Calu3 (cell line): Measurements from ENCODE around the gene DGCR2. TPM values are rescaled to one million over a fixed set of nuclear protein-coding genes. Genes with fewer than 3 reads are reported as not detected.
"Not testable (repeated sequence)": the region's sequence is repeated elsewhere in the genome, so short reads cannot be mapped to it uniquely, and the experiment has no call there.

ENCODE experiments used
- BruUV-seq: library from RNA; stranded (reverse); fragments of 400-500 nt; replicated peaks from 2 replicates; lab custom pipeline; 2021; lab: Mats Ljungman, UMichigan
- CTCF ChIA-PET: fragments of 300-600 bp; sonication (Branson Sonifier 250); formaldehyde crosslinking; loops from one replicate; lab custom pipeline; 2022; ENCODE audit warnings: antibody characterized with exemption; lab: Charles Lee
- DNase-seq: peaks from one replicate; pipeline ENCODE4 v3.0.0; 2022
- H3K27ac Mint-ChIP-seq: one replicate; pipeline ENCODE4 v1.8.0; 2022; ENCODE audit warnings: mixed read lengths; ENCODE audit not compliant: unreplicated experiment
- H3K27me3 Mint-ChIP-seq: one replicate; pipeline ENCODE4 v1.8.0; 2022; ENCODE audit warnings: mixed read lengths; ENCODE audit not compliant: unreplicated experiment
- H3K36me3 Mint-ChIP-seq: one replicate; pipeline ENCODE4 v1.8.0; 2022; ENCODE audit warnings: mild to moderate bottlenecking, moderate library complexity, mixed read lengths; ENCODE audit not compliant: insufficient read depth, unreplicated experiment
- H3K4me1 Mint-ChIP-seq: one replicate; pipeline ENCODE4 v1.8.0; 2022; ENCODE audit warnings: mild to moderate bottlenecking, low read depth, mixed read lengths; ENCODE audit not compliant: unreplicated experiment
- H3K4me3 Mint-ChIP-seq: one replicate; pipeline ENCODE4 v1.8.0; 2022; ENCODE audit warnings: mild to moderate bottlenecking, low read depth, moderate library complexity, mixed read lengths; ENCODE audit not compliant: unreplicated experiment
- H3K9me3 Mint-ChIP-seq: one replicate; pipeline ENCODE4 v1.8.0; 2022; ENCODE audit warnings: low read depth, mixed read lengths; ENCODE audit not compliant: unreplicated experiment
- intact Hi-C: fragments of 100-400 bp; cut with micrococcal nuclease; formaldehyde crosslinking; loops from one replicate; pipeline ENCODE4 v1.10.0; 2022; ENCODE audit not compliant: unreplicated experiment
- total RNA-seq: library from RNA; stranded (reverse); gene quantifications from 2 replicates; pipeline ENCODE4 v1.2.3, GENCODE V29; 2022
- TF ChIP-seq, protein P1 (sequence below): fragments of 200-600 bp; IDR thresholded peaks from one replicate; pipeline ENCODE4 v1.8.0; 2022; ENCODE audit warnings: antibody characterized with exemption; ENCODE audit not compliant: unreplicated experiment

The DGCR2 gene
- total RNA-seq, 1 experiment from 2014 or later = 76.4 TPM

DNA sequence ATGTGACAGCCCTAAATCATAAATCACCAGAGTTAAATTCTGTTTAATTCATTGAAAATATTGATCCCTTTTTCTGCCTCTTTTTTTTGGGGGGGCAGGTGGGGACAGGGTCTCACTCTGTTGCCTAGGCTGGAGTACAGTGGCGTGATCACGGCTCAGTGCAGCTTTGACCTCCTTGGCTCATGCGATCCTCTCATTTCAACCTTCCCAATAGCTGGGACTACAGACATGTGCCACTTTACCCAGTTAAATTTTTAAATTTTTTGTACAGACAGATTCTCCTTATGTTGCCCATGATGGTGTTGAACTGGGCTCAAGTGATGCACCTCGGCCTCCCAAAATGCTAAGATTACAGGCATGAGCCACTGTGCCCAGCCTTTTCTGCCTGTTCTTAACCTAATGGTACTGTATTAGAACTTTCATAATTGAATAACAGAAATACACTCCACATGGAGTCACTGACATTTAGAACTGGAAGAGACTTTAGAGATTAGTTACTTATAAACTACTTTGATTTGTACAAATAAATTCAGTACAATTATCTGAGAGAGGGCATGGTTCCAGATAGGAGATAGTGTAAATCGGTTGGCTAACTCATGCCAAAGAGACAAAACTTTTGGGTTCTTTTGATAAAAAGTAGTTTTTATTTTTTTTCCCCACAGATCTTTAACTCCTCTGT, 109.8 kb downstream of the DGCR2 start:
- no peak for DNase-seq
- Mint-ChIP-seq H3K27me3 (no peaks in the 10 kb centered on the region), H3K4me1 (peaks cover 19% of the 10 kb centered on the region), H3K36me3 (peaks cover 4% of the 10 kb centered on the region), H3K9me3 (no peaks in the 10 kb centered on the region), H3K27ac (peak overlapping the region; percentile 52), H3K4me3 (no peak overlapping the region)
- no TSS peak for BruUV-seq
- CTCF ChIA-PET = interaction anchor here (0.6 to 0.9 kb wide), 5 partner anchors 9 to 632 kb away, joined by 3 to 6 read pairs (median 4); no protein-coding TSS in a partner anchor
- TF ChIP-seq, protein P1, sequence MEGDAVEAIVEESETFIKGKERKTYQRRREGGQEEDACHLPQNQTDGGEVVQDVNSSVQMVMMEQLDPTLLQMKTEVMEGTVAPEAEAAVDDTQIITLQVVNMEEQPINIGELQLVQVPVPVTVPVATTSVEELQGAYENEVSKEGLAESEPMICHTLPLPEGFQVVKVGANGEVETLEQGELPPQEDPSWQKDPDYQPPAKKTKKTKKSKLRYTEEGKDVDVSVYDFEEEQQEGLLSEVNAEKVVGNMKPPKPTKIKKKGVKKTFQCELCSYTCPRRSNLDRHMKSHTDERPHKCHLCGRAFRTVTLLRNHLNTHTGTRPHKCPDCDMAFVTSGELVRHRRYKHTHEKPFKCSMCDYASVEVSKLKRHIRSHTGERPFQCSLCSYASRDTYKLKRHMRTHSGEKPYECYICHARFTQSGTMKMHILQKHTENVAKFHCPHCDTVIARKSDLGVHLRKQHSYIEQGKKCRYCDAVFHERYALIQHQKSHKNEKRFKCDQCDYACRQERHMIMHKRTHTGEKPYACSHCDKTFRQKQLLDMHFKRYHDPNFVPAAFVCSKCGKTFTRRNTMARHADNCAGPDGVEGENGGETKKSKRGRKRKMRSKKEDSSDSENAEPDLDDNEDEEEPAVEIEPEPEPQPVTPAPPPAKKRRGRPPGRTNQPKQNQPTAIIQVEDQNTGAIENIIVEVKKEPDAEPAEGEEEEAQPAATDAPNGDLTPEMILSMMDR = no peak
- intact Hi-C loops = no loop called here

- peak overlapping the region; percentile 24 for H3K4me3 Mint-ChIP-seq
- intact Hi-C loops, H3K36me3 Mint-ChIP-seq, BruUV-seq, DNase-seq, H3K27me3 Mint-ChIP-seq, H3K9me3 Mint-ChIP-seq: not testable (repeated sequence)
- H3K27ac Mint-ChIP-seq = peak overlapping the region; percentile 35
- H3K4me1 Mint-ChIP-seq = peaks cover 19% of the 10 kb centered on the region
- CTCF ChIA-PET = interaction anchor here (0.7 to 0.9 kb wide), 2 partner anchors 8 to 39 kb away, joined by 3 to 4 read pairs; no protein-coding TSS in a partner anchor
These were observed 110.6 kb downstream of the DGCR2 start for GRCh38 chr22:19011611-19012010.

DNA sequence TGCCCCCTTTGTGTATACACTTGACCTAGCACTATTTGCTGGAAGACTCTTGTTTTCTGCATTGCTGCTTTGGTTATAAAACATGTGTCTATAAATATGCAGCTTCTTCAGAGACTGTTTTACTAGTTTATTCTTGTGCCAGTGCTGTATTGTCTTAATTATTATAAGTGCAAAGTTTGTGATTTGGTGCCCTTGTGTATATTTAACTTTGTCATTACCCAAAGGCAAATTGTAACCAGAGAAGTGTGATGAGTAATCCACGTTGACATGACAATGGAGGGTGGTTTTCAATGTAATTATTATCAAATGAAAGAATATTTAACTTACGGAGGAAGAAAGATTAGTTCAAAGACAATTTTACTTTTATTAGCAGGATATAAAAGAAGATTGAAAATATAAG, 111.1 kb downstream of the DGCR2 start:
- Mint-ChIP-seq H3K4me1 (peaks cover 19% of the 10 kb centered on the region), H3K36me3 (peaks cover 4% of the 10 kb centered on the region), H3K27me3 (no peaks in the 10 kb centered on the region), H3K9me3 (no peaks in the 10 kb centered on the region), H3K27ac (peak overlapping the region; percentile 35), H3K4me3 (peak overlapping the region; percentile 24)
- no peak for DNase-seq
- intact Hi-C loops = no loop called here
- no TSS peak for BruUV-seq
- TF ChIP-seq, protein P1 = no peak
- CTCF ChIA-PET = no interaction called here

DNA sequence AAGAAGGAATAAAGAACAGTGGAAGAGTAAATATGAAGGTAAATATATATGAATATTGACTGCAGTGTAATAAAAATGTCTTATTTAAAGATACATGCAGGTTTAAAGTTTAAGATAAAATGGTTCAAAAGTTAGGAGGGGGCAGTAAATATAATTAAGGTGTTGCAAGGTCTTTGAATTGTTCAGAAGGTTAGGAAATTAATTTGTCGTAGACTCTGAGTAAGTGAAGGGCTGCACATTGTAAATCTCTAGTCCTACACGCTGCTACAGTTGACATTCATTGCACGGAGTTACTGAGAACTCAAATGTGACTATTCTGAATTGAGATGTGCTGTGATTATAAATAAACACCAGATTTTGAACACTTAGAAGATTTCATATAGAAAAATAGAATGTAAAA, 116.3 kb downstream of the DGCR2 start:
- H3K4me3 Mint-ChIP-seq = no peak overlapping the region
- peaks cover 4% of the 10 kb centered on the region for H3K4me1 Mint-ChIP-seq
- BruUV-seq = no TSS peak
- TF ChIP-seq, protein P1 = no peak
- H3K27me3 Mint-ChIP-seq = no peaks in the 10 kb centered on the region
- CTCF ChIA-PET = no interaction called here
- intact Hi-C loops = no loop called here
- no peak overlapping the region for H3K27ac Mint-ChIP-seq
- no peaks in the 10 kb centered on the region for H3K9me3 Mint-ChIP-seq
- no peaks in the 10 kb centered on the region for H3K36me3 Mint-ChIP-seq
- no peak for DNase-seq

DNA sequence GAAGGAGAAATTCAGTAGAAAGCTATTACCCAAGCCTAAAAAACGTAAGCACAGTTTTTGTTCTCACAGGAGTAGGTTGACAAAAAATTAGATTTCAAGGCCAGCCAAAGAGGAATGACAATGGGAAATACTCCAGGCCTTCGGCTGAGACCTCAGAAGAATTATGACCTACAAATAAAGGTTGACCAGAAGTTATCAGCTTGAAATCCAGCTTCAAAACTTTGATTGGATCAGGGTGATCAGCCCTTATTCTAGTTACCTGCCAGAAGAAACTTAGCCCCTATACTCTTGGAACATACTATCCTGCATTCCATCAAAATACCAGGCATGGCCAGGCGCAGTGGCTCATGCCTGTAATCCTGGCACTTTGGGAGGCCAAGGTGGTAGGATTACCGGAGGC, 117.7 kb downstream of the DGCR2 start:
- Mint-ChIP-seq H3K9me3 (no peaks in the 10 kb centered on the region), H3K36me3 (no peaks in the 10 kb centered on the region), H3K27ac (no peak overlapping the region), H3K27me3 (no peaks in the 10 kb centered on the region), H3K4me1 (no peaks in the 10 kb centered on the region), H3K4me3 (no peak overlapping the region)
- no peak for DNase-seq
- intact Hi-C loops = no loop called here
- CTCF ChIA-PET = no interaction called here
- BruUV-seq = no TSS peak
- TF ChIP-seq, protein P1 = no peak
